Thoracic aorta (tissue), 2 donors: Measurements from ENCODE around the gene SORBS2. TPM values are rescaled to one million over a fixed set of nuclear protein-coding genes. Genes with fewer than 3 reads are reported as not detected.
"Not testable (repeated sequence)": the region's sequence is repeated elsewhere in the genome, so short reads cannot be mapped to it uniquely, and the experiment has no call there.

Experiments
- ATAC-seq: fragments of 150-250 bp; one replicate; pipeline ENCODE4 v1.8.0; 2017; ENCODE audit warnings: low read depth; ENCODE audit not compliant: insufficient number of reproducible peaks, low FRiP score
- DNase-seq: peaks from one replicate; pipeline ENCODE4 v3.0.0-alpha.2; 2020; ENCODE audit warnings: low spot score
- H3K27ac ChIP-seq, 2 donors: fragments of 200-600 bp; sonication (generic); 1 replicate in 1 of 2; 2 replicates in 1 of 2; pipeline ENCODE4 v1.5.1; 2016; ENCODE audit warnings: mild to moderate bottlenecking in 2 of 2, moderate library complexity in 2 of 2
- H3K27me3 ChIP-seq: fragments of 200-600 bp; sonication (generic); replicated peaks from 2 replicates; pipeline ENCODE4 v1.6.0; 2016; ENCODE audit warnings: mild to moderate bottlenecking; ENCODE audit not compliant: insufficient read depth
- H3K36me3 ChIP-seq: fragments of 200-600 bp; sonication (generic); one replicate; pipeline ENCODE4 v1.5.1; 2016
- H3K4me1 ChIP-seq, 2 donors: fragments of 200-600 bp; sonication (generic); 1 replicate in 1 of 2; 2 replicates in 1 of 2; pipeline versions ENCODE4 v1.5.1 to v1.6.0; 2016; ENCODE audit warnings: low read depth in 2 of 2, mild to moderate bottlenecking in 1 of 2; ENCODE audit not compliant: control insufficient read depth in 1 of 2
- H3K4me3 ChIP-seq: fragments of 200-600 bp; sonication (generic); 2 replicates; pipeline ENCODE4 v1.5.1; 2016; ENCODE audit warnings: mild to moderate bottlenecking
- H3K9me3 ChIP-seq: fragments of 200-600 bp; sonication (generic); 2 replicates; pipeline ENCODE4 v1.5.1; 2016
- total RNA-seq, 2 donors: library from RNA; depleted of rRNA; stranded (reverse); fragments of >200 nt; gene quantifications; one replicate each; pipeline versions ENCODE4 v1.1.0 to v1.2.3, GENCODE V29; 2016
- TF ChIP-seq, protein P1 (sequence below): fragments of 200-600 bp; sonication (generic); IDR thresholded peaks from one replicate; pipeline ENCODE4 v1.5.1; 2019; ENCODE audit warnings: antibody characterized with exemption

SORBS2 gene
- total RNA-seq, 2 donors from 2014 or later = 268 to 443 TPM

DNA sequence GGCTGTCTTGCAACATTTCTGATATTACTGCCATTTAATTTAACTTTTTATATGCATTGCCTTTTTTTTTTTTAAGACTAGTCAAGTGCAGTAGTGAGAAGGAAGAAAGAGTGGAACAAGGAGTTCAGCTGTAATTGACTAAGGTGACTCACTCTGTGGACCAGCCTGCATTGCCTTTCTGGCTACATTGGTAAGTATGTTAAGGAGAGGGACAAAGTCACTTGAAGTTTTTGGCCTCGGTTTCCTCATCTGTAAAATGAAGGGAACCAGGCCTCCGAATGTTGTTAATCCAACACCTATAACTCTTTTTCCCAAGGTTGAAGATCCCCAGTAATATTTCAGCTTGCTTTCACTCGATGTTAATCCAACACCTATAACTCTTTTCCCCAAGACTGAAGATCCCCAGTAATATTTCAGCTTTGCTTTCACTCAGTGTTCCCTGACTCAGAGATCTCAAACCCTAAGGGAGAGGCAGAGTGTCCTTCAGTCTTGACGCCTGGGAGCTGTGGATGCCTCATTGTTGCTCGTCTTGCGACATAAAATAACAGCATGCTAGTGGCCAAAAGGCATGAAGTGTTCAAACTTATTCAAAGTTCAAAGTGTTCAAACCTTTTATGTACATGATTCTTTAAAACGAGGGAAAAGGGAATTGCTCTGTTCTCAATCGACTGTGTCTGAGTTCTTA, 102.0 kb downstream of the SORBS2 start:
- peak overlapping the region; percentile 2 to 26 for H3K27ac ChIP-seq
- DNase-seq (no peak), ATAC-seq (no peak)
- TF ChIP-seq, protein P1, sequence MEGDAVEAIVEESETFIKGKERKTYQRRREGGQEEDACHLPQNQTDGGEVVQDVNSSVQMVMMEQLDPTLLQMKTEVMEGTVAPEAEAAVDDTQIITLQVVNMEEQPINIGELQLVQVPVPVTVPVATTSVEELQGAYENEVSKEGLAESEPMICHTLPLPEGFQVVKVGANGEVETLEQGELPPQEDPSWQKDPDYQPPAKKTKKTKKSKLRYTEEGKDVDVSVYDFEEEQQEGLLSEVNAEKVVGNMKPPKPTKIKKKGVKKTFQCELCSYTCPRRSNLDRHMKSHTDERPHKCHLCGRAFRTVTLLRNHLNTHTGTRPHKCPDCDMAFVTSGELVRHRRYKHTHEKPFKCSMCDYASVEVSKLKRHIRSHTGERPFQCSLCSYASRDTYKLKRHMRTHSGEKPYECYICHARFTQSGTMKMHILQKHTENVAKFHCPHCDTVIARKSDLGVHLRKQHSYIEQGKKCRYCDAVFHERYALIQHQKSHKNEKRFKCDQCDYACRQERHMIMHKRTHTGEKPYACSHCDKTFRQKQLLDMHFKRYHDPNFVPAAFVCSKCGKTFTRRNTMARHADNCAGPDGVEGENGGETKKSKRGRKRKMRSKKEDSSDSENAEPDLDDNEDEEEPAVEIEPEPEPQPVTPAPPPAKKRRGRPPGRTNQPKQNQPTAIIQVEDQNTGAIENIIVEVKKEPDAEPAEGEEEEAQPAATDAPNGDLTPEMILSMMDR = no peak
- no peak overlapping the region for H3K4me3 ChIP-seq
- H3K4me1 ChIP-seq = peaks cover 11 to 48% of the 10 kb centered on the region in 2 donors
- H3K9me3 ChIP-seq = no peaks in the 10 kb centered on the region
- H3K27me3 ChIP-seq = no peaks in the 10 kb centered on the region
- H3K36me3 ChIP-seq = no peaks in the 10 kb centered on the region

DNA sequence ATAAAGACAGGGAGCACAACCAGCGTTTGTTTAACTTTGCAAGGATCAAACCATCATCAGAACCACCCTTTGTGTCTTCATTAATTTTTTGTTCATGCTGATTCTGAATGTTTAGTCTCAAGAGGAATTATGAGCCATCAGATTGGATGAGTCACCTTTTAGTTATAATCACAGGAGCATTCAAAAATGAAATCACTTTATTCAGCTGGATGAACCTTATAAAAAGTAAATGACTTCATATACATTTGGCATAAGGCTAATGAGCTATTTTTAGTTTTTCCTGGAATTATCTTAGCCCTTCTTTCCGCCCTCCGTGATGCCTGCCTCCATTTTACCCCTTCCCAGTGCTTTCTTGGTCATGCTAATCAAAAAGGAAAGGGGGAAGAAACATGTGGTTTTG, 103.6 kb downstream of the SORBS2 start:
- Histone ChIP-seq H3K4me1 (peaks cover 11 to 43% of the 10 kb centered on the region in 2 donors), H3K4me3 (no peak overlapping the region), H3K27me3 (no peaks in the 10 kb centered on the region), H3K36me3 (no peaks in the 10 kb centered on the region), H3K9me3 (no peaks in the 10 kb centered on the region), H3K27ac (no peak overlapping the region)
- TF ChIP-seq, protein P1 = no peak
- ATAC-seq = peak; percentile 68
- DNase-seq = no peak

DNA sequence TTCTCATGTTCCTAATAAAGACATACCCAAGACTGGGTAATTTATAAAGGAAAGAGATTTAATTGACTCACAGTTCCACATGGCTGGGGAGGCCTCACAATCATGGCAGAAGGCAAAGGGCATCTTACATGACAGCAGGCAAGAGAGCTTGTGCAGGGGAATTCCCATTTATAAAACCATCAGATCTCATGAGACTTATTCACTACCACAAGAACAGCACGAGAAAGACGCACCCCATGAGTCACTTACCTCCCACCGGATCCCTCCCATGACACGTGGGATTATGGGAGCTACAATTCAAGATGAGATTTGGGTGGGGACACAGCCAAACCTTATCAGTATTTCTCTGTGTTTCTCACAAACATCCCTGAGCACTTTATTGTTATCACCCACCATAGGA, 104.4 kb downstream of the SORBS2 start:
- DNase-seq, H3K27me3 ChIP-seq, H3K36me3 ChIP-seq, H3K27ac ChIP-seq, H3K9me3 ChIP-seq, H3K4me3 ChIP-seq, ATAC-seq: not testable (repeated sequence)
- peaks cover 11 to 44% of the 10 kb centered on the region in 2 donors for H3K4me1 ChIP-seq

DNA sequence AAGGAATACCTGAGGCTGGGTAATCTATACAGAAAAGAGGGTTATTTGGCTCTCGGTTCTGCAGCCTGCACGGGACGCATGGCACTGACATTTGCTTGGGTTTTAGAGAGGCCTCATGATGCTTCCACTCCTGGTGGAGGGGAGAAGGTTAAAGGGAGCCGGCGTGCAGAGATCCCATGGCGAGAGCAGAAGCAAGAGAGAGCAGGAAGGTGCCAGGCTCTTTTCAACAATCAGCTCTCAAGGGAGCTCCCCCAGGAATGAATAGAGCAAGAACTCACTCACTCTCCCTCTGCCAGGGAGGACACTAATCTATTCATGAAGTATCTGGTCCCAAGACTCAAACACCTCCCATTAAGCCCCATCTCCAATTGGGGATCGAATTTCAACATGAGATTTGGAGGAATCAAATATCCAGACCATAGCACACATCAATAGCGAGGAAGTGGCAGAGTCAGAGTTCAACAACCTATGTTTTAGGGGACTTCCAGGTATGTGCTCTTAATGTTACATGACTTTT, 109.8 kb downstream of the SORBS2 start:
- H3K36me3 ChIP-seq = no peaks in the 10 kb centered on the region
- ATAC-seq = no peak

DNA sequence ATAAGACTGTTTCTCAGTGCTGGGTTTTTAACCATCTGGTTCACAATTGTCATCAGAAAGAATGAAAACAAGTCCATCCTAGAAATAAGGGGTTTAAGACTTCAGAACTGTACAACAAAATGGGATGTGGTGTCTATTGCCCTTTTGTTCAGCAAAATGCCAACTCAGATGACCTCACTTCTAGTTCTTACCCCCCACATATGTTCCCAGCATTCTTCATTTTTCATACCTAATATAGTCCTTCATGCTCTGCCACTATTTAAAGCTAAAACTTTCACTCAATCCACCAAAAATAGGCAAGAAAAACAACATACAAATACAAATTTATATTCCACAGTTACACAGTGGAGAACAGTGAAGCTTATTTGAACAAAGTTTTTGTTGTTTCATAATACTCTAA, 111.4 kb downstream of the SORBS2 start:
- Histone ChIP-seq H3K4me3 (no peak overlapping the region), H3K27ac (peak overlapping the region; percentile 71 to 86), H3K36me3 (no peaks in the 10 kb centered on the region), H3K27me3 (no peaks in the 10 kb centered on the region), H3K4me1 (peaks cover 17 to 56% of the 10 kb centered on the region in 2 donors), H3K9me3 (no peaks in the 10 kb centered on the region)
- ATAC-seq = peak; percentile 87
- TF ChIP-seq, protein P1 = no peak
- no peak for DNase-seq

More for the DNA sequence above, 109.8 kb downstream of the SORBS2 start:
- DNase-seq = no peak
- Histone ChIP-seq H3K27me3 (no peaks in the 10 kb centered on the region), H3K4me1 (peaks cover 17 to 45% of the 10 kb centered on the region in 2 donors), H3K27ac (peak overlapping the region; percentile 71 to 86), H3K4me3 (no peak overlapping the region), H3K9me3 (no peaks in the 10 kb centered on the region)
- TF ChIP-seq, protein P1 = no peak
